NCI-H748 treated with DMSO at 0.1 percent for 48 hours (cell line): ENCODE data around the gene NHLH2.

ENCODE experiments used
- DNase-seq: peaks from one replicate; lab custom pipeline; 2025; lab: John Stamatoyannopoulos, UW

NHLH2 gene

DNA sequence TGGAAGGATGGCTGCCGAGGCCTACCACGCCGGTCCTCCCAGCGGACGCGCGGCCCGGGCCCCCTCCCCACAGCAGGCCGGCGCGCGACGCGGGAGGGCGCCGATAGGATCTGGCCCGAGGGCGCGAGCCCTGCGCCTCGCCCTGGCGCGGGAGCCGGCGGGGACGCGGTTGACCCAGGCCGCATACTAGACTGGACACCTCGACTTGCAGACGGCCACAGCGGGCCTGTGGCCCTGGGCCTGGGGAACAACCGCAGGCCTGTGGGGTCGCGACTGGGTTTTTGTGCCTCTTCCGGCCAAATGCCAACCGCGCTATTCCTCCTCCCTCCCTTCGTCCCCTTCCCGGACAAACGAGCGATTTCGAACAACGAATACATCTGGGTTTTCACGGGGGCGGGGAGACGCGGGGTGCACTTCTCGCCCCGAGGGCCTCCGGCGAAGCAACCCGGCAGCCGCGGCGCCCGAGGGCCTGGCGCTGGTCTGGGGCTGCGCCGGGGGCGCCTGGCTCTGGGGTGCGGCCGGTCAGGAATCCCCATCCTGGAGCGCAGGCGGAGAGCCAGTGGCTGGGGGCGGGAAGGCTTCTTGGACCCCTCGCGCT lies 2.4 kb downstream of the NHLH2 start:
- DNase-seq, result no peak

GRCh38 chr1:115837740-115838421 lies 3.0 kb downstream of the NHLH2 start:
- DNase-seq, result no peak

DNA sequence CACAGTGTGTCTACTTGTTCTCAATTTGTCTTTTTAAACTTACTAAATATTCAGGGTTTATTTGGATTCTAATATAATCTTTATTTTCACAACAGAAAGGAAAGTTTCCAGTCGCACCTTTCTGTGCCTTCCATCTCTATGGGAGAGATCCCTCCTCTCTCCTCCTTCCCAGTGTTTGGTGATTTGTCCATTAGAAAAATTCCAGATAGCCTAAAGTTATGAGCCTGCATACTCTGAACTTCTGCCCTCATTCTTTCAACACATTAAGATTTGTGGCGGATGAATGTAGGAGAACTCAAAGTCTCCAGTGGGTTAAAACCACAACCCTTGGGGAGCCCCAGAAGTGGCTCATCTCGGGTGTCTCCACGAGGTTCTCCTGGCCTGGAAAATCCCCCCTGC lies 3.6 kb downstream of the NHLH2 start:
- DNase-seq, result no peak

DNA sequence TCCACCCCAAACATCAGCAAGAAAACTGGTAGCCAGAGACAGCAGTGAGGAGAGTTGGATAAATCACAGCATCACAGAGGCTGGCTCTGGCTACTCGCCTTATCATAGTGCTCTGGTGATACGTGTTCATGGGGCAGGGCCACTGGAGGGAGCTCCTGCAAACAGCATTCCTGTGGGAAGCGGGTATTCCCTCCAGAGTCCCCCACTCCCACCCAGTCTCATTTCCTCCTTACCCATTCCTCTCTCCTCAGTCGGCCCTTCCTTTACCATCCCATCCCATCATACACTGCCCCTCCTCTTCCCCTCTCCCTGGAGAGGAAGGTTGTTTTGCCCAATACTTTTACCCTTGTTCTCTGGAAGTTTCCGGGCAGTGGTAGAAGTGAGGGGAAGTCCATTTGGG lies 7.1 kb downstream of the NHLH2 start:
- no peak for DNase-seq

- no peak for DNase-seq
Observed at GRCh38 chr1:115832651-115833050, 8.3 kb downstream of the NHLH2 start.

GRCh38 chr1:115830963-115831362 lies 10.0 kb downstream of the NHLH2 start:
- DNase-seq, result no peak

- no peak for DNase-seq
Observed at GRCh38 chr1:115829947-115830346, 11.0 kb downstream of the NHLH2 start.

GRCh38 chr1:115829023-115829674 lies 11.8 kb downstream of the NHLH2 start:
- DNase-seq, result no peak

DNA sequence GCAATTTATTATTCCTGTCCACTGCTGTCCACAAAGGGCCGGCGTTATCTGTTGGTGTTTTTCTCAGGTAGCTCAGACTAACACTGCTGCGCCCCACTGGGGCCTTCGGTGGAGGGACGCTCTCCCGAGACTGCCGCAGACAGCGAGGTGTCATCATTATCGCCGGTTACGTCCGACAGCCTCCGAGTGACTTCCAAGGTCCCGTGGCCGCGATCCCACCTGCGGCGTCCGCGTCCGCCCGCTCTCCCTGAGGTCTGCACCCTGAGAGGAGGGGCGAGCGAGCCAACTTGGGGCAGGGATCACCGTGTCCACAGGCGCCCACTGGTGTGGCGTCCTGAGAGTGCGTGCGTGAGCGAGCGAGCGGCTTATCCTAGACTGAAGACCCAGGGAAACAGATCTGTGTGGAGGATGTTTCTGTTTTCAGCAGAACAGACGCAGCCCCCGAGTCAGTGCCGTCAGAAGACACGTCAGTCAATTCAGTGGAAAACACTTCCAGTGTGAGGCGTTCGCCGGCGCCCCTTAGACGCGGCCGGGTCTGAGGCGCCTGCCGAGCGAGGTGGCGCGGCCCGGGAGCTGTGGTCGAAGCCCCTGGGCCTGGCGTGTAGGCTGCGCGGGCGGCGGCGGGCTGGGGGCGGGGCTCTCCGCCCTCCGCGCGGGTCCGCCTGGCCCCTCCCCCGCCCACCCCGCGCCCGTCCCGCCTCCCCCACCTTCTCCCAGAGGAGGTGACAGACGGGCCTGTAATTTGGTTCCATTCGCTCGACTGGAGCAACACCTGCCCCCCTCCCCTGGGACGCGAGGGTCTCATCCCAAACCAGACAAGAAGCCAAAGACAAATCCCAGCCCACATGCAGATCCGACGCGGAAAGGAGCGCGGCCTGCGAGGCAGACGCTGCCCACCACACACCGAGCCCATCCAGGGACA lies 12.6 kb downstream of the NHLH2 start:
- peak; percentile 13 for DNase-seq

DNA sequence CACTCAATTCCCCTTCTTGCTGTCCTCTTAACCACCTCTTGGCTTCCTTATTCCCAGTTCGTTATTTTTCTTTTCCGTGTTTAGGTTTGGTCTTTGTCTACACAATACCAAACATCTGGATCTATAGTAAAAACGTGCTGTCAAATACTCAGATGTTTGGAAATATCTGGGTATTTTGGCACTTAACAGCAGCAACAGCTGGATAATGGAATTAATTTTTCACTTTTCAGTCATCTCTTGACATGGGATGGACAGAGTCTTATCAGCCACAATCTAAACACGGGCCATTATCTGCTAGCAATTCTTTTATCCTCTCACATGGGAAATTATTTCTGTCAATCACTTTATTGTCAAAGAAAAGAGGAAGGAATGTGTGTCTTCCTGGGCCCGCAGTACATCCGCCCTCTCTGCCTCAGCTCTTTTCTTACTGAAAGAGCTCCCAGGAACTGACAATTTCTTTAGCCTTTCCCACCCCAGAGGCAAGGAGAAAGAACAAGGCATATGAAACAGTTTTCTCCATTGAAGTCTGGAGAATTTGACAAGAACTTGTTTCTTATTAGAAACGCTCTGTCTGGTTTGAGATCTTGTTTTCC lies 13.4 kb downstream of the NHLH2 start:
- no peak for DNase-seq

- no peak for DNase-seq
Observed at GRCh38 chr1:115826628-115827027, 14.3 kb downstream of the NHLH2 start.

DNA sequence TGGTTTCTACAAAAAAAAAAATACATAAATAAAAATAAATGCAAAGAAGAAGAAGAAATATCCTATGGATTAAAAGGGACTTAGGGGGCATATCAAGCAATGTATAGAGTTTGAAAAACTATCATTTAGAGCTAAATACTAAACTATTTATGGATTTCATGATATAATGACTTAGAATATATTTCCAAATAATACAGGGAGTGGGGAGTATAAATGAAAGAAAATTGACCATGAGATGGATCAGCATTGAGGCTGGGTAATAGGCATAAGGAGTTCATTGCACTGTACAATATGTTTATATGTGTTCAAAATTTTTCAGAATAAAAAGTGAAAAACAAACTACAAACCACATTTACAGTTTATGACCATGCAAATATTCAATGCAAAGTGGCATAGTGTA lies 18.8 kb downstream of the NHLH2 start:
- DNase-seq, result no peak

- no peak for DNase-seq
Observed at GRCh38 chr1:115815694-115816093, 25.2 kb downstream of the NHLH2 start.

DNA sequence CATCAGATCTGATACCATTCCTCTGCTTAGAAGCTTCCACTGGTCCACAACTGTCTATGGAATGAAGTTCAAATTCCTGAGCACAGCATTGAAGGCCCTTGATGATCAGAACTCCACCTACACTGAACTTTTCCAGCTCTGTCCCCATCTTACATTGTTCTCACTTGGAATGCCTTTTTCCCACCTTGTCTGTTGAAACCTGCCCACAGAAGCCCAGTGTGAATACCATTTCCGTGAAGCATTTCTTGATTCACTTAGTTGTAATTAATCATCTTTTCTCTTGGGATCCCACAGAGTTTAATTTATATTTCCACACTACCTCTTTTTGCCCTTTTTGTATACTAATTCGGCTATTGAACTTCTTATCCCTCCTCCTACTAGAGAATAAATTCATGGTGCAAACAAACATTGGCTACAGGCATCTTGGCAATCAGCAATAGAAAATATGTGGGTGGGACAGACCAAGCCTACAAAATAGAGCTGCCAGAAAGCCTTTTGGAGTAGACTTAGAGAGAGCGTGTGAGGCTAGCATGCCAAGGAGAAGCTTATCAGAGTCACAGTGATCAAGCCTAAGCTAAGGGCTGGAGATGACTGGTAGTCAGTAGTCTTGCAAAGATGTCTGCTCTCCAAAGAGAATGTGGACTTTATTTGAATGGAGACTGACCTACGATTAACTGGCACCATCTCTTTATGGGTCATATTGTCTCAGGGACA lies 26.1 kb downstream of the NHLH2 start:
- no peak for DNase-seq

DNA sequence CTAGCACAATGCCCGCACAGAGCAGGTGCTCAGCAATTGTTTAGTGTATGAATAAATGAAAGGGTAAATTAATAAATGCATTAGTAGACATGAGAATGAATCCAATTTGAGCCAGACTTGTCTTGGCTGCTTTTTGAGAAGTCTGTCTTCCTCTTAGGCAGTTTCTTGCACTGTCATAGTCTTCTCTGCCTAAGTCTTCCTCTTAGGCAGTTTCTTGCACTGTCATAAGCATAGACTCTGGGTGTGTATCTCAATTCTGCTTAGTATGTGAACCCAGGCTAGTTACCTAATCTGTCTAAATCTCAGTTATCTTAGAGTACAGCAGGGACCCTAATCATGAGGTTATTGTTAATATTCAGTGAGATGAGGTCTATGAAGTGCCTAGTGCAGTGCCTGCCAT lies 27.2 kb downstream of the NHLH2 start:
- no peak for DNase-seq

GRCh38 chr1:115811140-115811828 lies 29.6 kb downstream of the NHLH2 start:
- DNase-seq, result no peak

GRCh38 chr1:115810609-115811008 lies 30.3 kb downstream of the NHLH2 start:
- DNase-seq, result no peak

DNA sequence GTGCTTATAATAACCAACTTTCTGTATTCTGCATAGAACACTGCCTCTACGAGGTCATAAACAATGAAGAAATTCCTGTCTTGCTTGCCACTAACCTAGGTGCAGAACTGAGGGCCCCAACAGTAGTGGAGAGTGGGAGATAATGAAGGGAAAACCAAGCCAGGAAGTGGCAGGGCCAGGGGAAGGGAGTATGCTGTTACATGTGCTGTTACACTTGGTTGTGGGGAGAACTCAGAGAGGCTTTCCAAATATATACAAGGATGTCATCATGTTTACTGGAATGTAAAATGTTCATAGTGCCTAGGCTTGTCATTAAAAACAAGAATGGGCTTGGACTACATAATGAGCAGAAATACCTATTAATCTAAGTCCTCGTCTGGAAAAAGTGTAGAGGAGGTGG lies 31.1 kb downstream of the NHLH2 start:
- no peak for DNase-seq

- no peak for DNase-seq
Observed at GRCh38 chr1:115809076-115809475, 31.9 kb downstream of the NHLH2 start.

- DNase-seq, result peak; percentile 51
Observed at GRCh38 chr1:115807723-115808122, 33.2 kb downstream of the NHLH2 start.

GRCh38 chr1:115805597-115805996 lies 35.3 kb downstream of the NHLH2 start:
- no peak for DNase-seq
